ENCODE data around the gene IFFO2. TPM values are rescaled to one million over a fixed set of nuclear protein-coding genes. Genes with fewer than 3 reads are reported as not detected.

IFFO2 gene
- total and polyA plus RNA-seq, 8 donors: 13.8 to 24.0 (median 22.2) TPM

- TF ChIP-seq CTCF (IDR thresholded peaks at IDR 0.05): no peak
- Histone ChIP-seq H3K36me3 (peaks cover 0 to 26% of the 10 kb centered on the region in 2 donors), H3K4me3 (no peak overlapping the region), H3K4me1 (peaks cover 38 to 50% of the 10 kb centered on the region in 2 donors), H3K27ac (peak overlapping the region; percentile 71 to 90), H3K9me3 (no peaks in the 10 kb centered on the region), H3K27me3 (no peaks in the 10 kb centered on the region)
- intact Hi-C loops (cut with DNase I): no loop called here
- DNase-seq (no peak), ATAC-seq (no peak)
These were observed 34.8 kb downstream of the IFFO2 start for GRCh38 chr1:18921516-18922251.

GRCh38 chr1:18920931-18921330 is 35.5 kb downstream of the IFFO2 start:
- H3K4me3 ChIP-seq: no peak overlapping the region
- ATAC-seq: no peak
- H3K36me3 ChIP-seq: peaks cover 0 to 33% of the 10 kb centered on the region in 2 donors
- no peaks in the 10 kb centered on the region for H3K27me3 ChIP-seq
- intact Hi-C loops (cut with DNase I): no loop called here
- no peaks in the 10 kb centered on the region for H3K9me3 ChIP-seq
- H3K4me1 ChIP-seq: peaks cover 32 to 42% of the 10 kb centered on the region in 2 donors
- no peak for TF ChIP-seq CTCF (IDR thresholded peaks at IDR 0.05)
- DNase-seq: no peak
- no peak overlapping the region for H3K27ac ChIP-seq

GRCh38 chr1:18919956-18920355 is 36.5 kb downstream of the IFFO2 start:
- intact Hi-C loops (cut with DNase I): loop anchor here in 1 of 2 donors (10.0 kb wide), 1 partner anchor 45 kb away; no protein-coding TSS in a partner anchor
- no peak for ATAC-seq

GRCh38 chr1:18919197-18919905 is 37.1 kb downstream of the IFFO2 start:
- Histone ChIP-seq H3K36me3 (peaks cover 0 to 38% of the 10 kb centered on the region in 2 donors), H3K9me3 (no peaks in the 10 kb centered on the region), H3K27me3 (no peaks in the 10 kb centered on the region), H3K4me3 (no peak overlapping the region), H3K4me1 (peaks cover 28 to 32% of the 10 kb centered on the region in 2 donors), H3K27ac (no peak overlapping the region)
- TF ChIP-seq CTCF (IDR thresholded peaks at IDR 0.05): no peak
- intact Hi-C loops (cut with DNase I): loop anchor here in 1 of 2 donors (10.0 kb wide), 1 partner anchor 45 kb away; no protein-coding TSS in a partner anchor
- no peak for ATAC-seq
- DNase-seq: peak in 1 of 4 donors; percentile 72

More at GRCh38 chr1:18919956-18920355, 36.5 kb downstream of the IFFO2 start:
- no peak for TF ChIP-seq CTCF (IDR thresholded peaks at IDR 0.05)
- peaks cover 32 to 38% of the 10 kb centered on the region in 2 donors for H3K4me1 ChIP-seq
- peaks cover 0 to 38% of the 10 kb centered on the region in 2 donors for H3K36me3 ChIP-seq
- no peak for DNase-seq
- no peaks in the 10 kb centered on the region for H3K9me3 ChIP-seq
- H3K27ac ChIP-seq: no peak overlapping the region
- H3K27me3 ChIP-seq: no peaks in the 10 kb centered on the region
- H3K4me3 ChIP-seq: no peak overlapping the region

GRCh38 chr1:18918417-18918816 is 38.1 kb downstream of the IFFO2 start:
- ATAC-seq: no peak
- H3K27me3 ChIP-seq: no peaks in the 10 kb centered on the region
- no peak for TF ChIP-seq CTCF (IDR thresholded peaks at IDR 0.05)
- peaks cover 0 to 38% of the 10 kb centered on the region in 2 donors for H3K36me3 ChIP-seq
- no peak for DNase-seq
- H3K4me3 ChIP-seq: no peak overlapping the region
- H3K9me3 ChIP-seq: no peaks in the 10 kb centered on the region
- H3K4me1 ChIP-seq: peaks cover 19 to 24% of the 10 kb centered on the region in 2 donors
- H3K27ac ChIP-seq: no peak overlapping the region
- intact Hi-C loops (cut with DNase I): loop anchor here in 1 of 2 donors (10.0 kb wide), 1 partner anchor 46 kb away; no protein-coding TSS in a partner anchor
